Measurements from ENCODE around the gene PKD1.
A peak's percentile ranks its signal among the peaks of the same experiment; 100 is the strongest.

The PKD1 gene

DNA sequence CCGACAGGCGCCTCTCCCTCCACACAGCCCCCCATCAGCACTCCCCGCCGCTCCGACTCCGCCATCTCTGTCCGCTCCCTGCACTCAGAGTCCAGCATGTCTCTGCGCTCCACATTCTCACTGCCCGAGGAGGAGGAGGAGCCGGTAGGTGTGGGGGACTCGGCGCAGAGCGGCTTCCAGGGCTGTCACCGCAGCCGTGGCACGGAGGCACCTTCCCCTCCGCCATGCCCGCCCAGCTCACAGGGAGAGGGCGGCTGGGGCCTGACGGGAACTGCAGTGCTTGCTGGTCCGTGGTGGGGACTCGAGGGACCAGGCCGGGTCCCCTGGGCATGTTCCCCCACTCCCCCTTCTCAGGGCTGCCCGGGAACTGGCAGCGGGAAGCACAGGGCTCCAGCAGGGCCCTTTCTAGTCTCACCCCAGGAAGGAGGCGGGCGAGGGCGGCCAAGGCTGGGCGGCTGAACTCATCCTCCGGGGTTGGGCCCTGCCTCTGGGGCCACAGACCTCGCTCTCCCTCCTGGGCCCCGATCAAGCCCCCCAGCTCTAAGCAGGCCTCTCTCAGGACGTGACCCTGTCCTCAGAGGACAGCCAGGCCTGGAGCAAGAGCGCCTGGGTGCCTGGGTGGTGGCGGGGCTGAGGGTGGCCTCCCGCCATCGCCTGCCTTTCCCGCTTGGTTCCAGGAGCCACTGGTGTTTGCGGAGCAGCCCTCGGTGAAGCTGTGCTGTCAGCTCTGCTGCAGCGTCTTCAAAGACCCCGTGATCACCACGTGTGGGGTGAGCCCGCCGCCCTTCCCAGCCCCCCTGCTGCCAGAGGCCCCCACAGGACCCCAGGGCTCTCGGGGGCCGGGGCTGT, 35.1 kb upstream of the PKD1 start:
- no peak for DNase-seq (ENCODE audit: low read depth, low spot score)

DNA sequence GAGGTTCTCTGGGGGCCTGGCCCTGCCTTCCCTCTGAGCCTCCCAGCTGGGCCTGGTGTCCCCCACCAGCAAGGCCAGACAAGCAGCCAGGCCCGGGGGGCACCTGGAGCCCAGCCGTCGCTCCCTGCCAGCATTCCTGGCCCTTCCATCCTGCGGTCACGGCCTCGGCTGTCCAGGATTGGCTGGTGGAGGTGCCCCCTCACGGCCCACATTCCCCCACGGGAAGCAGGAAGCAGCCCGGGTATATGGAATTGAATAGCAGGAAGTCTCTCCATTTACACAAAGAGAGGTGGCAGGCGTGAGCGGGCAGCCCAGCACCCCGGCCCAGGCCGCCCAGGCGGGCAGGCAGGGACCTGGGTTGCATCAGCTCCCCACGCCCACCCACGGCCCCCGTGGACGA, 34.4 kb upstream of the PKD1 start:
- no peak for DNase-seq (ENCODE audit: low read depth, low spot score)

DNA sequence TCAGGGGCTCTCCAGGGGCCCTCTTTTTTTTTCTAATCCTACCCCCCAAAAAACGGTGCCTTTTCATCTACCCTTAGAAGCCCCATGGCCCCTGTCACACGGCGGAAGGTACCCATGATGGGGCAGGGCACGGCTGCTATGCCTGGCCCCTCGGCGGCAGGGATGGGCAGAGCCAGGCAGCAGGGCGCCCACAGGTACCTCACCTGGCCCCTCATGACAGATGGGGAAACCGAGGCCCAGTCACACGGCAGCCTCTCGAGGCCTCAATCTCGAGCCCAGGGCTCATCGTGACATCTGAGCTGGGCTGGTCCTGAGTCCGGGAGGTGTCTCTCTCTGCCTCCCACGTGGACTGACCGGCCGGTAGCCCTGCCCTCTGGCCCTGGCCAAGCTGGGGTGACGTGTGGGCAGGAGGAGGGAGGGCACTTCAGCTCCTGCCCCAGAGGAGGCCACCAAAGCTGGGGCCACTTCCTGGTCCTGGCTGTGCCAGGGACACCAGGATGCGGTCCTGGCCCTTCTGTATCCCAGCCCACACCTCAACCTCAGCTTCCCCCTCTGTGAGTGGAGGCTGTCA, 31.5 kb upstream of the PKD1 start:
- no peak for DNase-seq (ENCODE audit: low read depth, low spot score)

DNA sequence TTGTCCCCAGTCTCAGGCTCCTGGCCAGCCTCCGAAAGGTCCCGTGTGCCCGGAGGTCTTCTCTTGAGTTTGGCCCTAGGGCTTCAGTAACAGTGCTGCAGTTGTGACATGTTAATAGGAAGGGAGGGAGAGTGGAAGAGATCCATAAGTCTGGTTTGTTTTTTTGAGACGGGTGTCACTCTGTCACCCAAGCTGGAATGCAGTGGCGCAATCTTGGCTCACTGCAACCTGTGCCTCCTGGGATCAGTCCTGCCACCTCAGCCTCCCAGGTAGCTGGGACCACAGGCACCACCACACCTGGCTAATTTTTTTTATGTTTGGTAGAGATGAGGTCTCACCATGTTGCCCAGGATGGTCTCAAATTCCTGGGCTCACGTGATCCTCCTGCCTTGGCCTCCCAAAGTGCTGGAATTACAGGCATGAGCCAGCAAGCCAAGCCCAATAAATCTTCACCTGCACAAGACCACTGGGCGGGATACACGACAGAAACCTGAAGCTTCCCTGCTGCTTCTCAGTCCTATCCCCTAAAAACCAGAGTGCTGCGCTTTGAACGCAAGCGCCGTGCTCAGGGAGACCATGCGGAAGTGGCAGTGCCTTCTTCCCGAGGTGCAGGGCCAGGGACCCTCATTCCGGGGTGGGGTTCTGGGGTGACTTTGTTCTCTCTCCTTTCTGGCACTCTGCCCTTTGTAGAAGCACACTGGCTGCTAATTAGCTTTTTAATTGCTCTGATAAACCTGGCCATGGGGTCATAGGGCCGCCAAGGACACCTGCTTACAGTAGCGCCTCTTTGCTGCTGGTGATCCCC, 30.8 kb upstream of the PKD1 start:
- DNase-seq (ENCODE audit: low read depth, low spot score), result no peak

DNA sequence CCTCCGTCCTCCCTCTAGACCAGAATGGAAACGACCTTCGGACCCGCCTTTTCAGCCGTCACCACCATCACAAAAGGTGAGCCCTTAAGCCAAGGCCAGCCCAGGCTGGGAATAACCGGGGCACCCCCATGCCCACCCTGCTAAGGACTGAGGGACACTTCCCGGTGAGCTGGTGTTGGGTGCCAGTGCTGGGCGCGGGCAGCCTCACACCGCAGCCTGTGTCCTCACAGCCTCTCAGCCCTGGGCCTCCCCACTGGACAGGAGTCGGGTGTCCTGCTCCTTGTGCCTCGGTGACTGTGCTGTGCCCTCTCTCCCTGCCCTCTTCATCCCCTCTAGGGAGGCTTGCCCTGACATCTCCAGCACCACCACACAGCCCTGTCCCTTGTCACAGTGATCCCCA, 30.2 kb upstream of the PKD1 start:
- no peak for DNase-seq (ENCODE audit: low read depth, low spot score)

DNA sequence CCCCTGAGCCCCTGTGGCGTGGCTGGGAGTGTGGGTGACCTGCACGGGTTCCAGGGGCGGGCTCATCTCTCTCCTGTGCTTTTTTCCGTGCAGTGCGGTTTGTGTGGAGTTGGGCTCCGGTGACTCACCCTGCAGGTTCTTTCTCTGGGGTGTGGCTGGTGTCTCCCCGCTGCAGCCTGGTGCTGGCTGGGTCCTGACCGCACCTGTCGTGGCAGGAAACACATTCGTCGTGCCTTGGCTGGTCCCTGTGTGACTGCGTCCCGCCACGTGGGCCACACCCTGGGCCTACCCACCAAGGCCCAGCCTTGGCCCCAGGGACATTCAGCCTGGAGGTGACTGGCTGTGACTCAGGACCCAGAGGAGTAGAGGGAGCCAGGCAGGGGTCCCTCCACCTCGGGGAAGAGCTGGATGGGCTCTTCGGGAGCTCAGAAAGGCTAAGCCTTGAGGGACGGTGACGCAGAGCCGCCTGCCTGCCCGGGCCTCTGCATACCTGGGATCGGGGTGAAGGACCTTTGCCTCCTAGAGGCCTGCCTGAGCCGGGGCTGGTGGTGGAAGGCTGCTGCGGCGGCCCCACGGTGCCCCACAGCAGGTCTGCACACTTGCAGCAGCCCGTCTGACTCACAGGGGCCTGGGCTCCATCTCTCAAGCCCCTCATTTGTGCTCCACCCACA, 27.6 kb upstream of the PKD1 start:
- DNase-seq (ENCODE audit: low read depth, low spot score), result no peak

DNA sequence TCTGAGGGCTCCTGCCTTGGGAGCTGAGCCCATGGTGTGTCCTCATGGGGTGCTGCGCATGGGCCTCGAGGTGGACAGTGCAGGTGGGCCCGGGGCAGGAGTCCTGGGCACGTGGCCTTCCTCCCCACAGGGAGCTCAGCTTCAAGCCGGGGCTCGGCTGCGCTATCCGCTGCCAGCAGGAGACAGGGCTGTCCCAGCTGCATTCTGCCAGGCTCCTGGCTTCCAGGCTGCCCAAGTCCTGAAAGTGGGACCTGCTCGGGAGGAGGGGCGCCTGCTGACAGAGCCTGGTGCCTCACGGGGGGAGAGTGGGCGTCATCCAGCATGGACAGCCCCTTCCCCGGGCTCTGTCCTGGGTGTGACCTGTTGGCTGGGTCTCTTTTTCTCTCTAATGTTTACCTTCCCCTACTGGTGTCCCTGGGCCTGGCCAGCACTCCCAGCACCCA, 27.0 kb upstream of the PKD1 start:
- DNase-seq (ENCODE audit: low read depth, low spot score), result no peak

DNA sequence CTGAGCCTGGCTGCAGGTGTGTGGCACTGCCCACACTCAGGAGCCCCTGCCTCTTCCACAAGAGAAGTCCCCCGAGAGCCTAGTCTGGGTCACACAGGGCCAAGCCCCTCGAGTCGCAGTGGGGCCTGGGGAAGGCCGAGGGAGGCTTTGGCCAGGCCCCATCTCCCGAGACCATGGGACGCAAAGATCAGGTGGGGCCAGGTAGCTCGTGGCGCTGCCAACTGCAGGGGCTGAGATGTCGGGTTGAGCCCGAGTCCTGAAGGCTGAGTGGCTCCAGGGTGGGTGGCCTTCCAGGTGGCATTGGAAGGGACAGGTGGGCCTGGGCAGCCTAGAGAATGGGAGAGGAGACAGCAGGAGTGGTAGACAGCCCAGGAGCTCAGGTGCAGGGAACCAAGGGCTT, 26.2 kb upstream of the PKD1 start:
- no peak for DNase-seq (ENCODE audit: low read depth, low spot score)

DNA sequence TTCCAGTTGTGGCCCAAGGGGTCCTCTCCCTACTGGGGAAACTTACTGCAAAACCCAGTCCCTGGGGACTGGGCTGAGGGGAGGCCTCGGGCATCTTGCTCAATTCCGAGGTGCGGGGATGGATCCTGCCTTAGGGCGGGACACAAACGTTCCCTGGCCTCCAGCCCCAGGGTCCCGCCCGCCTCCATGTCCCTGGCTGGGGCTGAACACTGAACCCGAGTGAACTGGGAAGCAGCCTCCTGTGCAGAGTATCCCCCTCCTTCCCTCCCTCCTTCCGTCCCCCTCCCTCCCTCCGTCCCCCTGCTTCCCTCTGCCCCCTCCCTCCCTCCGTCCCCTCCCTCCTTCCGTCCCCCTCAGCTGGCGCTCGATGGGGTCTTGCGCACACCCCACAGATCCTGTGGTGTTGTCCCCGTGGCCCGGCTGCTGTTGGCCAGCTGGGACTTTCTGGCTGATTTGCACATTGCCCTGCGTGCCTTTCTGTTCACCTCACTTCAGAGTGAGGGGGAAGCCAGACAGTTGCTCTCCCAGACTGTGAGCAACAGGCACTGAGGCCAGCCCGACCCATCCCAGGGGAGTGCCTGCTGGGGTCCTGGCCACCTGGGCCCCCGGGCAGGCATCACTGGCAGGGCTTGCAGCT, 25.3 kb upstream of the PKD1 start:
- DNase-seq (ENCODE audit: low read depth, low spot score), result no peak

DNA sequence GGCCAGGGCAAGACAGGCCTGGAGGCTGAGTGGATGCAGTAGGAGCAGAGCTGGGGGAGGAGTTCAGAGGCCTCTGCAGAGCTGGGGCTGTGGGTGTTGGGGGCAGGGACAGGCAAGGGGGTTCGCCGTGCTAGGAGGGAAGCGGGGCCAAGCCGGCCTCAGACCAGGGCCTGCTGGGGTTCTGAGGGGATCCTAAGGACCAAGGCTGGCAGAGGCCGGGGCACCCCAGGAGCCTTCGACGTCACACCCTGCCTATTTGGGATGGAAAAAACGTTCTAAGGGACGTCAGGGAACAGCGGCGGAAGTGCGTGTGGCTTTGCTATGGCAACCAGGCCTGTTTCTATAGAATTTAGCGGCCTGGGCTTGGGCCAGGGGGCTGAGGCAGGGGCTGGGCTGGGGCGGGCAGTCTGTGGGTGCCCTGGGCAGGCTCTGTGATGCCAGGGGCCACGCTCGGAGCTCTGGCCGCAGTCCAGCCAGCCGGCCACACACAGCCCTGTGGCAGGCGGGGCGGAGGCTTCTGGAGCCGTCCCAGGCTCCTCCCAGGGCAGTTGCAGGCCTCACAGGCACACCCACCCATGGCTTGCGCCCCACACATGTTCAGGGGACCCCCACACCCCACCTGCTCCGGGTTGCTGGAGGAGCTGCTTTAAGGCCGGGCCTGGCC, 23.6 kb upstream of the PKD1 start:
- DNase-seq (ENCODE audit: low read depth, low spot score), result no peak

DNA sequence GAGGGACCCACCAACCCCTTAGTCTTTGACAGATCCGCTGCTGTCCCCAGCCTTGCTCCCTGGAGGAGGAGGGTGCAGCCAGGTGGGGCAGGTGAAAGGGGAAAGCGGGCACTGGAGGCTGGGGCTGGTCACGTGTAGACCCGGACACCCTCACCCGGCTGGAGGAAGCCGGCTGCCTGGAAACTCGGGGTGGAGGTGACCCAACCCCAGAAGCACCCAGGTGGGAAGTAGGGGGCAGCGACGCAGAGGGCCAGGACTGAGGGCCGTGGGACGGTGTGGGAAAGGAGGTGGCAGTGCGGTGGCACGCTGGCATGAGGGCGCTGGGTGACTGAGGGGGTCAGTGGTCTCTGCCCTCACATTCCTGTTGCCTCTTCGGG, 22.6 kb upstream of the PKD1 start:
- no peak for DNase-seq (ENCODE audit: low read depth, low spot score)

DNA sequence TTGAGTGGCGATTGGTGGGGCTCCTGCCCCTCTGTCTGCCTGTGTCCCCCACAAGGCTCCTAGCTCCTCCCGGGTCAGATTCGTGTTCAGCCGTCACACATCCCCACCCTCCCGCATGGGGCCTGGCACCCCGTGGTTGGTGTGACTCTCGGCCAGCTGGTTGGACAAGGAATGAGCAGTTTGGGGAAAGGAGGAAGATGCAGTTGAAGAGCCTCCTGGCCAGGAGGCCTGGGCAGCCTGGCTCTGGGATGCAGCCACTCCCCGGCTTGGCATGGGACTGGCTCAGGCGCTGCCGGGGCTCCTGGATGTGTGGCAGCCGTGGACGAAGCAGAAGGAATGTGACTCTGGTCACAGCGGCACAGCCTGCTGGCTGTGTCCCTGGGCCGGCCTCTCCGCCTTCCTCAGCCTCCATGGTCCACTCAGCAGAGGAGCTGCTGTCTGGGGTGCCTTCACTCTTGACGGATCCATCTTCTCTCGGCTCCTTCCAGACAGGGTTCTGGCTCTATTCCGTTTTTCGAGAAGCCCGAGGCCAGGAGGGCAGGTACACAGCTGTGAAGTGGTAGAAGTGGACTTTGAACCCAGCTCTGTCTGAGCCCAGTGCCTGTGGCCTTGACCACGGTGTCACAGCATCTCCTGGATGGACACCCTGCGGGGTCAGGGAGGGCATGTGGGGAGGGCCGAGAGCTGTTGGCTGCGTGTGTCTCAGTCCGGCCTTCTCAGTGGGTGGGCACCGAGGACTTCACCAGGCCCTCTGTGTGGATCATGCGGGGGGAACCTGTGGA, 22.0 kb upstream of the PKD1 start:
- DNase-seq (ENCODE audit: low read depth, low spot score), result no peak

DNA sequence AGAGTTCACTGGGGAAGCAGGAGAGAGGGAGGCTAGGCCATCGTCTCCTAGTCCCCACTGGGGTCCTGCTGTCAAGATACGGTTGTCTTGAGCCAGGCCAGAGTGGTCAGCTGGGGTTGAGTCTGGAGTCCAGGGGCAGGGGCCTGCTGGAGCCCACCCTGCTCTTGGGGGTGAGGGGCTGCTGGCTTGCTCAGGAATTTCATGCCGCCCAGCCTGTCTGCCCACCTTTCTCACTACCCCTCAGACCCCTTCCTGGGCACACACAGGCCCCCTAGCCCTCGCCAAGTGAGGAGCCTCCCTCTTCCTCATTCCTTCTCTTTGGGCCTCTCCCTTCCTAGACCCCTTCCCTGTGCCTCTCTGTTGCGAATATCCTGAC, 21.1 kb upstream of the PKD1 start:
- no peak for DNase-seq (ENCODE audit: low read depth, low spot score)

DNA sequence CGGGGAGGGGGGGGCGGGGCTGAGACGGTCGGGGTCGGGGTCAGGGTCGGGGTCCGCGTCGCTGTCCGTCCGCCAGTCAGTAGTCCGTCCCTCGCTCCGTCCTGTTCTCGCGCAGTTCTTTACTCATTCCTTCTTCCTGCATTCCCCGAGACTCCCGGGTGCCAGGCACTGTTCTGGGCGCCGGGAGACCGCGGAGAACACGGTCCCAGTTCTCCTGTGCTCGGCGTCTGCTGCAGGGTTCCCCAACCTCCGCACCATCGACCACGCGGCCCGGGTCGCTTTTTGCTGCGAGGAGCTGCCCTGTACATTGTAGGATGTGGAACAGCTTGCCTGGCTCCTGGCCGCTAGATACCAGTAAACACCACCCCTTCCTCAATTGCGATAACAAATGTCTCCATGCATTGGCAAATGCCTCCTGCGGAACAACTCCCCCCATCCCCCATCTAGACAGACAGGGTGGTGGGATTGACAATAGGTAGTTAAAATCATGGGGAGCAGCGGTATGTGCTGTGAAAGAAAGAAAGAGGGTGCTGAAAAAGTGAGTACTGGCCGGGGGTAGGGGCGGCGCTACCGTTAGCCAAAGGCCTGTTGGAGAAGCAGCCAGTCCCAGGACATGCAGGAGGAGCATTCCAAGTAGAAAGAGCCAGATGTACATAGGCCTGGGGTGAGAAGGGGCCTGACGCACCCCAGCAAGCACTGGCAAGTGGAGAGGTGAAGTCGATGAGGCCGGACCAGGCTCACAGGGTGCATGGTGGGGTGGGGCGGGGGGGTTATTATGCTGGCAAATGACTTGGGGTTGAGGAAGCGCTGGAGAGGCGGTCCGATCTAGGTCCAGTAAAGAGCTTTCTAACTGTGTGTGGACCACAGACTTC, 20.5 kb upstream of the PKD1 start:
- DNase-seq (ENCODE audit: low read depth, low spot score), result no peak

DNA sequence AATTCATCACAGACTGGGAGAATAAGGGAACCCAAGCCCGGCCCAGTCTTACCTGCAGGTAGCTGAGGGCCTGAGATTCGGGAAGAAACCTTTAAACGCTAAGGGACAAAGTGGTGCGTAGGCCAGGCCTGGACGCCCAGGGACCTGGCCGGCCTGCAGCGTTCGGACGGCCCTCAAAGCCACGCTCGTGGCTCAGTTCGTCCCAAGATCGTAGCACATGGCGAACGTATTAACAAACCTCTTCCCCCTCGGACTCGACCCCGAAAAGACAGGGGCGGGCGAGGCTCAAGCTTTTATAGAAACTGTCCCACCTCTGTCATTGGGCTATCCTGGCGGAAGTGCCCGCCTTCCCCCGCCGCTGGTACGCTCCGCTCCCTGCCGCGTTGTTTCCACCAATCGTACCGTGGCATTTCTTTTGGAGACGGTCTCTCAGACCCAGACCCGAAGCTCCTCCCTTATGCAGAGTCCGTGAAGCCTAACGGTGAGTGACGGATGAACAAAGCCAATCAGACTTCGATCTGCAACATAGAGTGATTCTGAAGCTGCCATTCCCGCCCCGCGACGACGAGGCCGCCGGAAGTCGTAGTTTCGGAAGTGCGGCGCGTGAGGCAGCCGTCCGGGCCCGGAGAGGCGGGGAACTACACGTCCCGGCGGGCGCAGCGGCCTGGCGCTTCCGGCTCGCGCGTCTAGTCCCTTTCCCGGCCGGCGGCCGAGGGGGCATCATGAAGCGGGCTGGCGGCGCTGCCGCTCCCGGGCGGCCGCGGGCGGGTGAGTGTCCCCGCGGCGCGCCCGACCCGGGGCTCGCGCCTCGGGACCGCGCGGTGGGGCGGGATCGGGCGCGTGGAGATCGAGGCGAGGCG, 19.6 kb upstream of the PKD1 start, which contains the start of gene TRAF7:
Gene TRAF7, plus strand, starts transcription at position 692 of the 860 bp plus-strand sequence. CDS start 8,139 bp downstream, outside the sequence.
- DNase-seq (ENCODE audit: low read depth, low spot score), result peak; percentile 95

DNA sequence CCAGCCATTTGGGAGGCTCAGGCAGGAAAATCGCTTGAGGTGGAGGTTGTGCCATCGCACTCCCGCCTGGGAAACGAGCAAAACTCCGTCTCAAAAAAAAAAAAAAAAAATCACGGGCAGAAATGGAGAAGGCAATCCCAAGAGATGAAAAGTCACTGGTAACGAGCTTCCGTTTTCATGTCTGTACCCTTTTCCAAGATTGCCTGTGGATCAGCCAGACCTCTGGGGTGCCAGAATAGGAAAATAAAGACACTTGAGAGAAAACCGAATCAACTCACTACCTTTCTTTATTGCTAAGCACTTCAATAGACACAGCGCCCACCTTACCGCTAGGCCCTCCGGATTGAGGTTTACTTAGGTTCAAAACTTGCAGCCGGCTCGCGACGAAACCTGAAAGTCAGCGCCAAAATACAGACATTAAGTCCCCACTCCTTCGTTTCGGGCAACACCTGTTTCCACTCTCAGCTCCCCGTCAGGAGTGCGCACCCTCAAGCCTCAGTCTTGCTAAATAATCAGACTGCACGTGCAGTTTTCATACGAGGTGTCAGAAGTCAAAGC, 18.9 kb upstream of the PKD1 start:
- DNase-seq (ENCODE audit: low read depth, low spot score), result no peak

DNA sequence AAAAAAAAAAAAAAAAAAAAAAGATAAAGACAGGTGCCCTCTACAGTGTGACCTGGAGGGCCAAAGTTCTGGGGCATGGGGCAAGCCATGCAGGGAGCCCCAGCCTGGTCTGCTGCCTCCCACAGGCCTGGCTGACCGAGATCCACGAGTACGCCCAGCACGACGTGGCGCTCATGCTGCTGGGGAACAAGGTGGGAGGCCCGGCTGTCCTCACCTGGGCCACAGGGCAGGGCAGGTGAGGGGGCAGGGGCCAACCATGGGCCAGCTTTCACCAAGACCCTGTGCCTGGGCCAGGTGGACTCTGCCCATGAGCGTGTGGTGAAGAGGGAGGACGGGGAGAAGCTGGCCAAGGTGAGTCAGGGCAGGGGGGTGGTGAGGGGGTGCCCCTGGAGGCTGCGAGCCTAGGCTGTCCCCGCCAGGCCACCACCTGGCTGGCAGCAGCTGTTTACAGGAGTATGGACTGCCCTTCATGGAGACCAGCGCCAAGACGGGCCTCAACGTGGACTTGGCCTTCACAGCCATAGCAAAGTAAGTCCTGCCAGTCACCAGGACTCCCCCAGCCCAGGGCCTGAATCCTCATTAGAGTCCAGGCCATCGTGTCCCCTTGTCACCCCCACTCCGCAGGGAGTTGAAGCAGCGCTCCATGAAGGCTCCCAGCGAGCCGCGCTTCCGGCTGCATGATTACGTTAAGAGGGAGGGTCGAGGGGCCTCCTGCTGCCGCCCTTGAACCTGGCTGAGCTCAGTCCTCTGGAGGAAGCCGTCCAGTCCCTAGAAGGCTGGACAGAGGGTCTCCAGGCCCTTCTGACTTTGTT, 17.2 kb upstream of the PKD1 start:
- DNase-seq (ENCODE audit: low read depth, low spot score), result no peak

Data from activated naive CD8-positive, alpha-beta T cell treated with anti-CD3 and anti-CD28 coated beads, Interleukin-2, amount 50 U/mL, for 16 hours (primary cell).